ENCODE data around the gene OST4. TPM values are rescaled to one million over a fixed set of nuclear protein-coding genes. Genes with fewer than 3 reads are reported as not detected.
A peak's percentile ranks its signal among the peaks of the same experiment; 100 is the strongest.

The OST4 gene
- total and polyA plus RNA-seq, 8 donors: 231 to 407 (median 273) TPM

GRCh38 chr2:27088634-27089033 is 17.2 kb upstream of the OST4 start:
- ATAC-seq (no peak), DNase-seq (no peak)
- TF ChIP-seq CTCF (IDR thresholded peaks at IDR 0.05): no peak
- Histone ChIP-seq H3K9me3 (no peaks in the 10 kb centered on the region), H3K4me1 (peaks cover 3 to 25% of the 10 kb centered on the region in 2 donors), H3K4me3 (no peak overlapping the region), H3K27ac (no peak overlapping the region), H3K27me3 (no peaks in the 10 kb centered on the region), H3K36me3 (no peaks in the 10 kb centered on the region)
- intact Hi-C loops (cut with DNase I): loop anchor here in 1 of 2 donors (10.0 kb wide), 2 partner anchors 54 to 124 kb away; partner anchors contain the start of gene TMEM214

DNA sequence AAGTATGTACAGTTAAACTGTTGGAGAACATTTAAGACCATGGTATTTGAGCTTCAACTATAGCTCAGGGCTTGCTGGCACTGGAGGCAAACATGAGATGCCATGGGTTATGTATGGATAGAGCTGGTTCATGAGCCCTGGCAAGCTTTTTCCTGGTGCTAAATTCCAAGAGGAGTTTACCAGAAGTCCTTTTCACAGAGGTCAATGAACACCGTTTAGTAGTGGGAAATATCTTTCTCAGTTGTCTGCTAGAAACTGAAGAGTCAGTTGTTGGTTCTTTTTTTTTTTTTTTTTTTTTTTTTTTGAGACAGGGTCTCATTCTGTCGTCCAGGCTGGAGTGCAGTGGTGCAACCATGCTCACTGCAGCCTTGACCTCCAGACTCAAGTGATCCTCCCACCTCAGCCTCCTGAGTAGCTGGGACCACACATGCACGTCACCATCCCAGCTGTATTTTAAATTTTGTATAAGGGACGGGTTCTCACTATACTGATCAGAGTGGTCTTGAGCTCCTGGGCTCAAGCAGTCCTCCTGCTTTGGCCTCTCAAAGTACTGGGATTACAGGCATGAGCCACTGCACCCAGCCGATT is 16.5 kb upstream of the OST4 start:
- H3K27me3 ChIP-seq: no peaks in the 10 kb centered on the region
- peaks cover 3 to 25% of the 10 kb centered on the region in 2 donors for H3K4me1 ChIP-seq
- H3K36me3 ChIP-seq: no peaks in the 10 kb centered on the region
- peak in 1 of 4 donors; percentile 15 for DNase-seq
- intact Hi-C loops (cut with DNase I): loop anchor here in 1 of 2 donors (10.0 kb wide), 2 partner anchors 53 to 123 kb away; partner anchors contain the start of gene TMEM214
- no peak for ATAC-seq
- H3K27ac ChIP-seq: no peak overlapping the region
- H3K4me3 ChIP-seq: no peak overlapping the region
- no peak for TF ChIP-seq CTCF (IDR thresholded peaks at IDR 0.05)
- no peaks in the 10 kb centered on the region for H3K9me3 ChIP-seq

GRCh38 chr2:27086724-27087593 is 15.5 kb upstream of the OST4 start, which contains the start of gene KHK:
Gene KHK, plus strand, starts transcription at chr2:27086772. Its CDS starts 488 bp downstream, at chr2:27087260.
- peak in 1 of 2 donors; percentile 53 for TF ChIP-seq CTCF (IDR thresholded peaks at IDR 0.05)
- Histone ChIP-seq H3K4me1 (peaks cover 7 to 32% of the 10 kb centered on the region in 2 donors), H3K4me3 (peak within 1 kb of the TSS; percentile 44 to 68), H3K27ac (peak within 1 kb of the TSS; percentile 91 to 93), H3K9me3 (no peaks in the 10 kb centered on the region), H3K27me3 (no peaks in the 10 kb centered on the region), H3K36me3 (peaks cover 0 to 5% of the 10 kb centered on the region in 2 donors)
- intact Hi-C loops (cut with DNase I): loop anchor here in 1 of 2 donors (10.0 kb wide), 2 partner anchors 52 to 122 kb away; partner anchors contain the start of gene TMEM214
- ATAC-seq (peak; percentile 42), DNase-seq (peak in 2 of 4 donors; percentile 67 to 91)

DNA sequence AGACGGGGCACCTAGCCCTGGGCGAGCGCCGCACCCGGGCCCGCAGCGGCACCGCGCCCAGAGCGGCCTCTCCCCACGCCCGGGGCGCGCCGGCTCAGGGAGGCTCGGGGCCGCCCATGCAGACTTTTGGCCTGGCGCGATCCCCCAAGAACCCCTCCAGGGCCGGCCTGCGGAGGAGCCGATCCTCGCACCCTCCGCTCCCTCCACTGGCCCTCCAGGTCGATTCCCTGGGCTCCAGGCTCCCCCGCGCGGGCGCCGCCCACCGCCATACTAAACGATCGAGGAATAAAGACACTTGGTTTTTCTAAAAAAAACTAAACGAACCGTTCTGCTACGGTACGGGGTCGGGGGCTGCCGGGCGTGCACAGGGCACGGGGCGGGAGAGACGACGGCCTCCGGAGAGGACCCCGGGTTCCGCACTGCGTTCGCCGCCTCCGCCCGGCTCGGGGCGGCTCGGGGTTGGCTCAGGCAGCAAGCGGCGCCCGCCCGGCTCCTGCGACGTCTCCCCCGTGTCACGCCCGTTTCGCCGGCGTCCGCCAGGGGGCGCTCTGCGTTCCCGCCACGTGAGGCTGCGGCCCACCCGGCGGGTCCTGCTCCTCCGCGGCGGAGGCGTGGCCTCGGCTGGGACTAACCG is 14.8 kb upstream of the OST4 start:
- peaks cover 14 to 40% of the 10 kb centered on the region in 2 donors for H3K4me1 ChIP-seq
- peaks cover 0 to 5% of the 10 kb centered on the region in 2 donors for H3K36me3 ChIP-seq
- DNase-seq (peak; percentile 94 to 100 (median 96)), ATAC-seq (peak; percentile 91)
- peak overlapping the region; percentile 91 to 93 for H3K27ac ChIP-seq
- peak; percentile 81 to 97 for TF ChIP-seq CTCF (IDR thresholded peaks at IDR 0.05)
- no peaks in the 10 kb centered on the region for H3K9me3 ChIP-seq
- no peaks in the 10 kb centered on the region for H3K27me3 ChIP-seq
- intact Hi-C loops (cut with DNase I): loop anchor here in 1 of 2 donors (10.0 kb wide), 2 partner anchors 51 to 121 kb away; partner anchors contain the start of gene TMEM214
- H3K4me3 ChIP-seq: peak overlapping the region; percentile 44 to 68
